Measurements from ENCODE around the gene MALT1.

- TF ChIP-seq POLR2AphosphoS5 (IDR thresholded peaks at IDR 0.05; ENCODE audit: low read depth, low read length) (no peak), TAF1 (IDR thresholded peaks at IDR 0.05; ENCODE audit: borderline replicate concordance, insufficient read depth, low read length) (no peak), SIN3A (IDR thresholded peaks at IDR 0.05; ENCODE audit: borderline replicate concordance, insufficient read depth, low read length) (no peak)
Measured at GRCh38 chr18:58659691-58660090, 11.6 kb upstream of the MALT1 start.
